CD4-positive, alpha-beta T cell treated with Interleukin-4 for 1 hour (primary cell): ENCODE data around the gene ATP8B3.

Experiments
- DNase-seq, 2 donors: peaks; one replicate each; pipeline ENCODE4 v3.0.0-alpha.2; 2020 to 2022

ATP8B3 gene

GRCh38 chr19:1849886-1850398 lies 37.9 kb upstream of the ATP8B3 start:
- no peak for DNase-seq

GRCh38 chr19:1849132-1849474 lies 37.0 kb upstream of the ATP8B3 start:
- no peak for DNase-seq

- peak; percentile 96 to 98 for DNase-seq
These were observed 36.5 kb upstream of the ATP8B3 start, which contains the start of gene REXO1 for GRCh38 chr19:1848399-1849131. Gene REXO1, minus strand, starts transcription at chr19:1848483. Its CDS starts 125 bp downstream, at chr19:1848358.

- no peak for DNase-seq
These were observed 35.8 kb upstream of the ATP8B3 start for GRCh38 chr19:1847684-1848398.

GRCh38 chr19:1847348-1847683 lies 35.2 kb upstream of the ATP8B3 start:
- DNase-seq, result no peak

GRCh38 chr19:1846517-1847204 lies 34.6 kb upstream of the ATP8B3 start:
- DNase-seq, result no peak

- no peak for DNase-seq
These were observed 33.6 kb upstream of the ATP8B3 start for GRCh38 chr19:1845642-1846041.

GRCh38 chr19:1845125-1845515 lies 33.0 kb upstream of the ATP8B3 start:
- DNase-seq, result no peak

GRCh38 chr19:1844513-1845124 lies 32.5 kb upstream of the ATP8B3 start:
- DNase-seq, result no peak

- no peak for DNase-seq
These were observed 31.7 kb upstream of the ATP8B3 start for GRCh38 chr19:1843646-1844394.

GRCh38 chr19:1843116-1843515 lies 31.0 kb upstream of the ATP8B3 start:
- DNase-seq, result no peak

GRCh38 chr19:1841209-1841924 lies 29.3 kb upstream of the ATP8B3 start:
- DNase-seq, result no peak

GRCh38 chr19:1840541-1841115 lies 28.6 kb upstream of the ATP8B3 start:
- no peak for DNase-seq

- no peak for DNase-seq
These were observed 27.8 kb upstream of the ATP8B3 start for GRCh38 chr19:1839658-1840540.

- DNase-seq, result peak; percentile 42 to 57
These were observed 25.6 kb upstream of the ATP8B3 start for GRCh38 chr19:1837625-1838105.

- DNase-seq, result no peak
These were observed 25.1 kb upstream of the ATP8B3 start for GRCh38 chr19:1837222-1837565.

- DNase-seq, result no peak
These were observed 24.6 kb upstream of the ATP8B3 start for GRCh38 chr19:1836458-1837221.

- DNase-seq, result no peak
These were observed 21.5 kb upstream of the ATP8B3 start for GRCh38 chr19:1833540-1833939.

- DNase-seq, result no peak
These were observed 20.1 kb upstream of the ATP8B3 start for GRCh38 chr19:1832046-1832663.
